HEK293 (cell line): ENCODE measurements around the gene WSB2.

Source experiments
- CTCF ChIA-PET: fragments of 350-600 bp; formaldehyde crosslinking; extraction: SDS; loops from one replicate; lab custom pipeline; 2021; ENCODE audit warnings: antibody characterized with exemption; lab: Yijun Ruan, JAX
- POLR2A ChIA-PET: fragments of 300-600 bp; formaldehyde crosslinking; extraction: SDS; loops from one replicate; lab custom pipeline; 2020; ENCODE audit warnings: antibody characterized with exemption, inconsistent platforms; lab: Yijun Ruan, JAX
- H3K27ac ChIP-seq: fragments of 200-500 bp; sonication (Bioruptor generic); 2 replicates; pipeline ENCODE4 v1.5.1; 2014; ENCODE audit warnings: low read depth, low read length, control low read depth, inconsistent platforms; ENCODE audit errors: extremely low read depth
- H3K36me3 ChIP-seq, 2 experiments: fragments of 200-500 bp in 1 of 2; sonication (Bioruptor generic) in 1 of 2; 1 replicate in 1 of 2; 2 replicates in 1 of 2; pipeline ENCODE4 v1.5.1; 2014 to 2017; ENCODE audit warnings: inconsistent platforms in 2 of 2, low read length in 2 of 2; ENCODE audit not compliant: control insufficient read depth in 2 of 2, insufficient read depth in 1 of 2
- H3K4me1 ChIP-seq: fragments of 200-500 bp; sonication (Bioruptor generic); 2 replicates; pipeline ENCODE4 v1.5.1; 2014; ENCODE audit warnings: mild to moderate bottlenecking, low read length, inconsistent platforms; ENCODE audit not compliant: control insufficient read depth, insufficient read depth
- H3K4me3 ChIP-seq: 2 replicates; pipeline ENCODE4 v1.5.1; 2011; ENCODE audit warnings: low read depth, mild to moderate bottlenecking, control low read depth, low read length, moderate library complexity
- H3K9me3 ChIP-seq: fragments of 200-500 bp; sonication (Bioruptor generic); 2 replicates; pipeline ENCODE4 v1.5.1; 2014; ENCODE audit warnings: low read depth, low read length, inconsistent platforms; ENCODE audit not compliant: control insufficient read depth, insufficient read depth
- GLI4 ChIP-seq: fragments of 450-650 bp; formaldehyde crosslinking; IDR thresholded peaks from 2 replicates; pipeline ENCODE4 v1.5.1; 2016; ENCODE audit warnings: missing biosample characterization, missing genetic modification characterization
- GLIS2 ChIP-seq: fragments of 450-650 bp; formaldehyde crosslinking; IDR thresholded peaks from 2 replicates; pipeline ENCODE4 v1.5.1; 2016; ENCODE audit warnings: missing biosample characterization, missing genetic modification characterization
- HOXA7 ChIP-seq: sonication (generic); formaldehyde crosslinking; IDR thresholded peaks from 2 replicates; pipeline ENCODE4 v1.8.1; 2022; ENCODE audit warnings: missing genetic modification reagents, borderline replicate concordance
- OSR2 ChIP-seq: fragments of 450-650 bp; formaldehyde crosslinking; IDR thresholded peaks from 2 replicates; pipeline ENCODE4 v1.5.1; 2016; ENCODE audit warnings: missing biosample characterization, missing genetic modification characterization
- SCRT1 ChIP-seq: fragments of 450-650 bp; formaldehyde crosslinking; IDR thresholded peaks from 2 replicates; pipeline ENCODE4 v1.5.1; 2016; ENCODE audit warnings: missing biosample characterization, missing genetic modification characterization, borderline replicate concordance
- ZBTB17 ChIP-seq: fragments of 450-650 bp; formaldehyde crosslinking; IDR thresholded peaks from 2 replicates; pipeline ENCODE4 v1.5.1; 2016; ENCODE audit warnings: missing biosample characterization, missing genetic modification characterization
- ZBTB7A ChIP-seq: fragments of 450-650 bp; formaldehyde crosslinking; IDR thresholded peaks from 2 replicates; pipeline ENCODE4 v1.5.1; 2016; ENCODE audit warnings: low read depth, missing biosample characterization, missing genetic modification characterization
- ZEB2 ChIP-seq: fragments of 450-650 bp; formaldehyde crosslinking; IDR thresholded peaks from 2 replicates; pipeline ENCODE4 v1.5.1; 2016; ENCODE audit warnings: missing biosample characterization, missing genetic modification characterization
- ZNF23 ChIP-seq: fragments of 450-650 bp; formaldehyde crosslinking; IDR thresholded peaks from 2 replicates; pipeline ENCODE4 v1.5.1; 2016; ENCODE audit warnings: missing biosample characterization, missing genetic modification characterization, borderline replicate concordance
- ZNF302 ChIP-seq: fragments of 450-650 bp; formaldehyde crosslinking; IDR thresholded peaks from 2 replicates; pipeline ENCODE4 v1.5.1; 2016; ENCODE audit warnings: missing biosample characterization, missing genetic modification characterization, low read depth
- ZNF354C ChIP-seq: fragments of 450-650 bp; formaldehyde crosslinking; IDR thresholded peaks from 2 replicates; pipeline ENCODE4 v1.5.1; 2016; ENCODE audit warnings: missing biosample characterization, missing genetic modification characterization, low read depth, borderline replicate concordance
- ZNF366 ChIP-seq: fragments of 450-650 bp; formaldehyde crosslinking; conservative IDR thresholded peaks from 2 replicates; pipeline ENCODE4 v1.5.1; 2016; ENCODE audit warnings: missing biosample characterization, missing genetic modification characterization
- ZNF37A ChIP-seq: fragments of 450-650 bp; IDR thresholded peaks from 2 replicates; pipeline ENCODE4 v1.5.1; 2018; ENCODE audit warnings: missing biosample characterization, missing genetic modification characterization
- ZNF404 ChIP-seq: fragments of 450-650 bp; formaldehyde crosslinking; IDR thresholded peaks from 2 replicates; pipeline ENCODE4 v1.5.1; 2017; ENCODE audit warnings: missing biosample characterization, missing genetic modification characterization
- ZNF549 ChIP-seq: fragments of 450-650 bp; IDR thresholded peaks from 2 replicates; pipeline ENCODE4 v1.5.1; 2018; ENCODE audit warnings: missing biosample characterization, missing genetic modification characterization, mild to moderate bottlenecking, inconsistent platforms, moderate library complexity
- ZNF791 ChIP-seq: fragments of 450-650 bp; formaldehyde crosslinking; IDR thresholded peaks from 2 replicates; pipeline ENCODE4 v1.5.1; 2016; ENCODE audit warnings: missing biosample characterization, missing genetic modification characterization
- ZNF843 ChIP-seq: fragments of 450-650 bp; formaldehyde crosslinking; IDR thresholded peaks from 2 replicates; pipeline ENCODE4 v1.5.1; 2016; ENCODE audit warnings: missing biosample characterization, missing genetic modification characterization
- TF ChIP-seq, protein P1 (sequence below): fragments of 450-650 bp; formaldehyde crosslinking; IDR thresholded peaks from 2 replicates; pipeline ENCODE4 v1.5.1; 2016; ENCODE audit warnings: missing biosample characterization, missing genetic modification characterization
- TF ChIP-seq, protein P2 (sequence below): fragments of 450-650 bp; formaldehyde crosslinking; IDR thresholded peaks from 2 replicates; pipeline ENCODE4 v1.5.1; 2016; ENCODE audit warnings: missing biosample characterization, missing genetic modification characterization
- TF ChIP-seq, protein P3 (sequence below): fragments of 450-650 bp; formaldehyde crosslinking; IDR thresholded peaks from 2 replicates; pipeline ENCODE4 v1.5.0; 2017; ENCODE audit warnings: missing biosample characterization, missing genetic modification characterization, borderline replicate concordance
- TF ChIP-seq, protein P4 (sequence below): fragments of 450-650 bp; formaldehyde crosslinking; IDR thresholded peaks from 2 replicates; pipeline ENCODE4 v1.5.1; 2017; ENCODE audit warnings: missing biosample characterization, mild to moderate bottlenecking, missing genetic modification characterization, moderate library complexity
- TF ChIP-seq, protein P5 (sequence below): fragments of 450-650 bp; formaldehyde crosslinking; IDR thresholded peaks from 2 replicates; pipeline ENCODE4 v1.5.1; 2017; ENCODE audit warnings: missing biosample characterization, missing genetic modification characterization
- TF ChIP-seq, protein P6 (sequence below): fragments of 450-650 bp; formaldehyde crosslinking; IDR thresholded peaks from 2 replicates; pipeline ENCODE4 v1.5.1; 2016; ENCODE audit warnings: missing biosample characterization, missing genetic modification characterization
- TF ChIP-seq, protein P7 (sequence below): fragments of 450-650 bp; formaldehyde crosslinking; IDR thresholded peaks from 2 replicates; pipeline ENCODE4 v1.5.1; 2016; ENCODE audit warnings: missing biosample characterization, missing genetic modification characterization

The WSB2 gene

DNA sequence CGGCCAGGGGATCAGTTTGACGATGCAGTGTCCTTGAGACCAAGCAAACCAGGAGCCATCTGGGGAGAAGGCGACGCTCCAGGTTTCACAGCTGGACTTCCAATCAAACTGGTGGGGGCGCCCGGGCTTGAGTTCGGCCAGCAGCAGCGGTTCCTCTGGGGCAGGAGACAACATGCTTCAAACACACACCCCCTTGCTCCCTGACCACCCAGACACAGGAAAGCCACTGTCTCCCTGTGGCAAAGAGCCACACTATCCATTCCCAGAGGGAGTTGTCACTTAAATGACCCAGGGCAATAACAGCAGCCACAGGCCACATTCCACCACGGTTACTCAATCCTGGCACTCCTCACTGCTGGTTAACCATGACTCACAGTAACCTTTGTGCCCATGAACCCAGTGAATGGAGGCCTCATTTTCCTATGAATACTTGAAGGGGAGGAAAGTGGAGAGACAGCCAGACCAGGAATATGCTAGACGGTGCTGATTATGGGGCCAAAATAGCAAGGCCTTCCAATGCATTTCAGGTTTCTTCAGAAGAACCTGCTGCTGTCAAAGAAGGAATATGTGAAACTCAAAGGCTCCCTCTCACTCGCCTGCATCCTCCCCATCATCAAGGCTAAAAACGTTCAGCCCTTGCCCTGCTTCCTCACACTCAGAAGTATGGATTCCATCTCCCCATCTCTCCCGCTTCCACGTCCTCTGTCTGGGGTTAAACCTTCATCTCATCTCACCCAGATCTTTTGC is 8.5 kb downstream of the WSB2 start:
- CTCF ChIA-PET, result interaction anchor here (0.8 to 1.5 kb wide), 3 partner anchors 8 to 25 kb away, joined by 3 read pairs; no protein-coding TSS in a partner anchor
- Histone ChIP-seq H3K36me3 (peaks cover 28 to 31% of the 10 kb centered on the region in 2 experiments; a peak in 2 of 3 replicates), H3K4me3 (no peak overlapping the region), H3K27ac (no peak overlapping the region), H3K9me3 (no peaks in the 10 kb centered on the region), H3K4me1 (no peaks in the 10 kb centered on the region)
- POLR2A ChIA-PET, result no interaction called here
- TF ChIP-seq GLI4 (tag by site-specific recombination) (no peak), ZNF791 (tag by site-specific recombination) (no peak), ZNF23 (tag by site-specific recombination) (no peak), ZNF843 (tag by site-specific recombination) (no peak), SCRT1 (tag by site-specific recombination) (no peak), ZNF404 (tag by site-specific recombination) (no peak), HOXA7 (no peak), ZNF302 (no peak), GLIS2 (tag by site-specific recombination) (no peak), ZBTB7A (tag by site-specific recombination) (no peak), ZEB2 (tag by site-specific recombination) (peak; percentile 84), OSR2 (tag by site-specific recombination) (no peak), ZNF366 (tag by site-specific recombination) (peak; percentile 56), ZBTB17 (no peak), ZNF354C (tag by site-specific recombination) (no peak), ZNF37A (tag by site-specific recombination) (no peak), ZNF549 (tag by site-specific recombination) (no peak)
- TF ChIP-seq, protein P1, sequence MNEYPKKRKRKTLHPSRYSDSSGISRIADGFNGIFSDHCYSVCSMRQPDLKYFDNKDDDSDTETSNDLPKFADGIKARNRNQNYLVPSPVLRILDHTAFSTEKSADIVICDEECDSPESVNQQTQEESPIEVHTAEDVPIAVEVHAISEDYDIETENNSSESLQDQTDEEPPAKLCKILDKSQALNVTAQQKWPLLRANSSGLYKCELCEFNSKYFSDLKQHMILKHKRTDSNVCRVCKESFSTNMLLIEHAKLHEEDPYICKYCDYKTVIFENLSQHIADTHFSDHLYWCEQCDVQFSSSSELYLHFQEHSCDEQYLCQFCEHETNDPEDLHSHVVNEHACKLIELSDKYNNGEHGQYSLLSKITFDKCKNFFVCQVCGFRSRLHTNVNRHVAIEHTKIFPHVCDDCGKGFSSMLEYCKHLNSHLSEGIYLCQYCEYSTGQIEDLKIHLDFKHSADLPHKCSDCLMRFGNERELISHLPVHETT (tag by site-specific recombination), result peak; percentile 67; the same call in 1 of the 2 replicates
- TF ChIP-seq, protein P2, sequence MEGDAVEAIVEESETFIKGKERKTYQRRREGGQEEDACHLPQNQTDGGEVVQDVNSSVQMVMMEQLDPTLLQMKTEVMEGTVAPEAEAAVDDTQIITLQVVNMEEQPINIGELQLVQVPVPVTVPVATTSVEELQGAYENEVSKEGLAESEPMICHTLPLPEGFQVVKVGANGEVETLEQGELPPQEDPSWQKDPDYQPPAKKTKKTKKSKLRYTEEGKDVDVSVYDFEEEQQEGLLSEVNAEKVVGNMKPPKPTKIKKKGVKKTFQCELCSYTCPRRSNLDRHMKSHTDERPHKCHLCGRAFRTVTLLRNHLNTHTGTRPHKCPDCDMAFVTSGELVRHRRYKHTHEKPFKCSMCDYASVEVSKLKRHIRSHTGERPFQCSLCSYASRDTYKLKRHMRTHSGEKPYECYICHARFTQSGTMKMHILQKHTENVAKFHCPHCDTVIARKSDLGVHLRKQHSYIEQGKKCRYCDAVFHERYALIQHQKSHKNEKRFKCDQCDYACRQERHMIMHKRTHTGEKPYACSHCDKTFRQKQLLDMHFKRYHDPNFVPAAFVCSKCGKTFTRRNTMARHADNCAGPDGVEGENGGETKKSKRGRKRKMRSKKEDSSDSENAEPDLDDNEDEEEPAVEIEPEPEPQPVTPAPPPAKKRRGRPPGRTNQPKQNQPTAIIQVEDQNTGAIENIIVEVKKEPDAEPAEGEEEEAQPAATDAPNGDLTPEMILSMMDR, result no peak
- TF ChIP-seq, protein P3, sequence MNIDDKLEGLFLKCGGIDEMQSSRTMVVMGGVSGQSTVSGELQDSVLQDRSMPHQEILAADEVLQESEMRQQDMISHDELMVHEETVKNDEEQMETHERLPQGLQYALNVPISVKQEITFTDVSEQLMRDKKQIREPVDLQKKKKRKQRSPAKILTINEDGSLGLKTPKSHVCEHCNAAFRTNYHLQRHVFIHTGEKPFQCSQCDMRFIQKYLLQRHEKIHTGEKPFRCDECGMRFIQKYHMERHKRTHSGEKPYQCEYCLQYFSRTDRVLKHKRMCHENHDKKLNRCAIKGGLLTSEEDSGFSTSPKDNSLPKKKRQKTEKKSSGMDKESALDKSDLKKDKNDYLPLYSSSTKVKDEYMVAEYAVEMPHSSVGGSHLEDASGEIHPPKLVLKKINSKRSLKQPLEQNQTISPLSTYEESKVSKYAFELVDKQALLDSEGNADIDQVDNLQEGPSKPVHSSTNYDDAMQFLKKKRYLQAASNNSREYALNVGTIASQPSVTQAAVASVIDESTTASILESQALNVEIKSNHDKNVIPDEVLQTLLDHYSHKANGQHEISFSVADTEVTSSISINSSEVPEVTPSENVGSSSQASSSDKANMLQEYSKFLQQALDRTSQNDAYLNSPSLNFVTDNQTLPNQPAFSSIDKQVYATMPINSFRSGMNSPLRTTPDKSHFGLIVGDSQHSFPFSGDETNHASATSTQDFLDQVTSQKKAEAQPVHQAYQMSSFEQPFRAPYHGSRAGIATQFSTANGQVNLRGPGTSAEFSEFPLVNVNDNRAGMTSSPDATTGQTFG, result no peak
- TF ChIP-seq, protein P4, sequence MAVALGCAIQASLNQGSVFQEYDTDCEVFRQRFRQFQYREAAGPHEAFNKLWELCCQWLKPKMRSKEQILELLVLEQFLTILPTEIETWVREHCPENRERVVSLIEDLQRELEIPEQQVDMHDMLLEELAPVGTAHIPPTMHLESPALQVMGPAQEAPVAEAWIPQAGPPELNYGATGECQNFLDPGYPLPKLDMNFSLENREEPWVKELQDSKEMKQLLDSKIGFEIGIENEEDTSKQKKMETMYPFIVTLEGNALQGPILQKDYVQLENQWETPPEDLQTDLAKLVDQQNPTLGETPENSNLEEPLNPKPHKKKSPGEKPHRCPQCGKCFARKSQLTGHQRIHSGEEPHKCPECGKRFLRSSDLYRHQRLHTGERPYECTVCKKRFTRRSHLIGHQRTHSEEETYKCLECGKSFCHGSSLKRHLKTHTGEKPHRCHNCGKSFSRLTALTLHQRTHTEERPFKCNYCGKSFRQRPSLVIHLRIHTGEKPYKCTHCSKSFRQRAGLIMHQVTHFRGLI, result no peak
- TF ChIP-seq, protein P5, sequence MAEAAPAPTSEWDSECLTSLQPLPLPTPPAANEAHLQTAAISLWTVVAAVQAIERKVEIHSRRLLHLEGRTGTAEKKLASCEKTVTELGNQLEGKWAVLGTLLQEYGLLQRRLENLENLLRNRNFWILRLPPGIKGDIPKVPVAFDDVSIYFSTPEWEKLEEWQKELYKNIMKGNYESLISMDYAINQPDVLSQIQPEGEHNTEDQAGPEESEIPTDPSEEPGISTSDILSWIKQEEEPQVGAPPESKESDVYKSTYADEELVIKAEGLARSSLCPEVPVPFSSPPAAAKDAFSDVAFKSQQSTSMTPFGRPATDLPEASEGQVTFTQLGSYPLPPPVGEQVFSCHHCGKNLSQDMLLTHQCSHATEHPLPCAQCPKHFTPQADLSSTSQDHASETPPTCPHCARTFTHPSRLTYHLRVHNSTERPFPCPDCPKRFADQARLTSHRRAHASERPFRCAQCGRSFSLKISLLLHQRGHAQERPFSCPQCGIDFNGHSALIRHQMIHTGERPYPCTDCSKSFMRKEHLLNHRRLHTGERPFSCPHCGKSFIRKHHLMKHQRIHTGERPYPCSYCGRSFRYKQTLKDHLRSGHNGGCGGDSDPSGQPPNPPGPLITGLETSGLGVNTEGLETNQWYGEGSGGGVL (tag by site-specific recombination), result no peak
- TF ChIP-seq, protein P6, sequence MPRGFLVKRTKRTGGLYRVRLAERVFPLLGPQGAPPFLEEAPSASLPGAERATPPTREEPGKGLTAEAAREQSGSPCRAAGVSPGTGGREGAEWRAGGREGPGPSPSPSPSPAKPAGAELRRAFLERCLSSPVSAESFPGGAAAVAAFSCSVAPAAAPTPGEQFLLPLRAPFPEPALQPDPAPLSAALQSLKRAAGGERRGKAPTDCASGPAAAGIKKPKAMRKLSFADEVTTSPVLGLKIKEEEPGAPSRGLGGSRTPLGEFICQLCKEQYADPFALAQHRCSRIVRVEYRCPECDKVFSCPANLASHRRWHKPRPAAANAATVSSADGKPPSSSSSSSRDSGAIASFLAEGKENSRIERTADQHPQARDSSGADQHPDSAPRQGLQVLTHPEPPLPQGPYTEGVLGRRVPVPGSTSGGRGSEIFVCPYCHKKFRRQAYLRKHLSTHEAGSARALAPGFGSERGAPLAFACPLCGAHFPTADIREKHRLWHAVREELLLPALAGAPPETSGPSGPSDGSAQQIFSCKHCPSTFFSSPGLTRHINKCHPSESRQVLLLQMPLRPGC (tag by site-specific recombination), result peak; percentile 60; the same call in 1 of the 2 replicates
- TF ChIP-seq, protein P7, sequence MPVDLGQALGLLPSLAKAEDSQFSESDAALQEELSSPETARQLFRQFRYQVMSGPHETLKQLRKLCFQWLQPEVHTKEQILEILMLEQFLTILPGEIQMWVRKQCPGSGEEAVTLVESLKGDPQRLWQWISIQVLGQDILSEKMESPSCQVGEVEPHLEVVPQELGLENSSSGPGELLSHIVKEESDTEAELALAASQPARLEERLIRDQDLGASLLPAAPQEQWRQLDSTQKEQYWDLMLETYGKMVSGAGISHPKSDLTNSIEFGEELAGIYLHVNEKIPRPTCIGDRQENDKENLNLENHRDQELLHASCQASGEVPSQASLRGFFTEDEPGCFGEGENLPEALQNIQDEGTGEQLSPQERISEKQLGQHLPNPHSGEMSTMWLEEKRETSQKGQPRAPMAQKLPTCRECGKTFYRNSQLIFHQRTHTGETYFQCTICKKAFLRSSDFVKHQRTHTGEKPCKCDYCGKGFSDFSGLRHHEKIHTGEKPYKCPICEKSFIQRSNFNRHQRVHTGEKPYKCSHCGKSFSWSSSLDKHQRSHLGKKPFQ, result no peak
